Endothelial cell of umbilical vein (primary cell): ENCODE measurements around the gene GPR176. TPM values are rescaled to one million over a fixed set of nuclear protein-coding genes. Genes with fewer than 3 reads are reported as not detected.

Source experiments
- BruUV-seq: library from RNA; stranded (reverse); fragments of 400-500 nt; replicated peaks from 2 replicates; lab custom pipeline; 2021; lab: Mats Ljungman, UMichigan
- CTCF ChIA-PET: fragments of 300-600, 350-600 bp; sonication (Branson Sonifier 250); formaldehyde crosslinking; loops from one replicate; lab custom pipeline; 2021; ENCODE audit warnings: antibody characterized with exemption, inconsistent platforms; lab: Charles Lee
- POLR2A ChIA-PET: fragments of 300-600, 350-600 bp; sonication (Branson Sonifier 250); formaldehyde crosslinking; loops from one replicate; lab custom pipeline; 2021; ENCODE audit warnings: antibody characterized with exemption, inconsistent platforms; lab: Charles Lee
- DNase-seq: peaks from one replicate; pipeline ENCODE4 v3.0.0-alpha.2; 2011; ENCODE audit warnings: low read depth, low spot score
- FAIRE-seq: peaks from 2 replicates; lab custom pipeline; 2011; peaks lifted over from hg19 to GRCh38; lab: Jason Lieb, UNC
- H2AFZ ChIP-seq: 2 replicates; pipeline ENCODE4 v1.6.0; 2012; ENCODE audit warnings: low read depth, low read length, control low read depth, inconsistent platforms
- H3K27ac ChIP-seq: 2 replicates; pipeline ENCODE4 v1.5.1; 2011; ENCODE audit warnings: low read depth, mild to moderate bottlenecking, control low read depth, low read length, moderate library complexity; ENCODE audit not compliant: insufficient read depth
- H3K27me3 ChIP-seq, 2 experiments: 2 replicates each; pipeline versions ENCODE4 v1.6.0 to v1.6.1; 2011; ENCODE audit warnings: low read length in 2 of 2, mixed read lengths in 1 of 2; ENCODE audit not compliant: control insufficient read depth in 2 of 2, insufficient read depth in 2 of 2
- H3K36me3 ChIP-seq, 2 experiments: 2 replicates in 1 of 2; 3 replicates in 1 of 2; pipeline ENCODE4 v1.5.1; 2011; ENCODE audit warnings: low read length in 2 of 2, mild to moderate bottlenecking in 1 of 2, moderate library complexity in 1 of 2; ENCODE audit not compliant: control insufficient read depth in 2 of 2, insufficient read depth in 2 of 2; ENCODE audit errors: extremely low read depth in 1 of 2
- H3K4me1 ChIP-seq: 3 replicates; pipeline ENCODE4 v1.5.1; 2011; ENCODE audit warnings: mild to moderate bottlenecking, low read length; ENCODE audit not compliant: control insufficient read depth, insufficient read depth; ENCODE audit errors: extremely low read depth
- H3K4me2 ChIP-seq: 2 replicates; pipeline ENCODE4 v1.6.1; 2011; ENCODE audit warnings: low read length, control low read depth, mixed read lengths; ENCODE audit not compliant: insufficient read depth
- H3K4me3 ChIP-seq, 3 experiments: fragments of 200-600 bp in 1 of 3; sonication (generic), shearing (Covaris generic) in 1 of 3; replicated peaks in 1 of 3; 2 replicates each; pipeline ENCODE4 v1.5.1; 2011 to 2016; ENCODE audit warnings: control low read depth in 3 of 3, low read length in 3 of 3, mild to moderate bottlenecking in 2 of 3, inconsistent platforms in 1 of 3, low read depth in 1 of 3, moderate library complexity in 1 of 3; ENCODE audit not compliant: insufficient read depth in 1 of 3
- H3K79me2 ChIP-seq: 2 replicates; pipeline ENCODE4 v1.6.0; 2012; ENCODE audit warnings: low read length, inconsistent platforms; ENCODE audit not compliant: control insufficient read depth, insufficient read depth
- H3K9ac ChIP-seq: replicated peaks from 2 replicates; pipeline ENCODE3; 2011; ENCODE audit warnings: low read length, control low read depth; ENCODE audit not compliant: insufficient read depth; ENCODE audit errors: extremely low read depth
- H3K9me1 ChIP-seq: replicated peaks from 3 replicates; pipeline ENCODE4 v1.6.0; 2011; ENCODE audit warnings: mild to moderate bottlenecking, low read length; ENCODE audit not compliant: control insufficient read depth, insufficient read depth; ENCODE audit errors: extremely low read depth
- H3K9me3 ChIP-seq: replicated peaks from 2 replicates; pipeline ENCODE4 v1.5.1; 2012; ENCODE audit warnings: low read length, inconsistent platforms; ENCODE audit not compliant: control insufficient read depth, insufficient read depth
- H4K20me1 ChIP-seq: replicated peaks from 2 replicates; pipeline ENCODE3; 2011; ENCODE audit warnings: mild to moderate bottlenecking, low read length; ENCODE audit not compliant: control insufficient read depth, insufficient read depth; ENCODE audit errors: extremely low read depth
- EZH2 ChIP-seq: IDR thresholded peaks from 2 replicates; pipeline ENCODE4 v1.6.1; 2012; ENCODE audit warnings: borderline replicate concordance, low read depth, mild to moderate bottlenecking, moderate library complexity, low read length, inconsistent platforms; ENCODE audit not compliant: severe bottlenecking
- FOS ChIP-seq: IDR thresholded peaks from 2 replicates; pipeline ENCODE4 v1.6.1; 2011; ENCODE audit warnings: mild to moderate bottlenecking, low read length, moderate library complexity, borderline replicate concordance; ENCODE audit not compliant: insufficient read depth
- GATA2 ChIP-seq: IDR thresholded peaks from 2 replicates; pipeline ENCODE4 v1.7.0; 2011; ENCODE audit warnings: low read depth, mild to moderate bottlenecking, moderate library complexity, mixed read lengths, low read length; ENCODE audit not compliant: insufficient read length, insufficient read depth
- JUN ChIP-seq: IDR thresholded peaks from 2 replicates; pipeline ENCODE4 v1.6.1; 2011; ENCODE audit warnings: borderline replicate concordance, low read depth; ENCODE audit not compliant: insufficient read length, insufficient read depth
- MYC ChIP-seq: IDR thresholded peaks from one replicate; pipeline ENCODE4 v1.6.1; 2011; ENCODE audit warnings: mild to moderate bottlenecking, low read depth, low read length
- POLR2A ChIP-seq: IDR thresholded peaks from 2 replicates; pipeline ENCODE4 v1.6.1; 2012; ENCODE audit warnings: low read depth, mild to moderate bottlenecking, control low read depth, low read length
- POLR2AphosphoS5 ChIP-seq: IDR thresholded peaks from 2 replicates; pipeline ENCODE4 v1.6.1; 2012; ENCODE audit warnings: low read depth, mild to moderate bottlenecking, control low read depth, low read length, moderate library complexity; ENCODE audit not compliant: insufficient read depth
- dilution Hi-C: fragments of 300-500 bp; cut with MboI; formaldehyde crosslinking; loops from one replicate; pipeline ENCODE4 v1.15.0; 2019; ENCODE audit warnings: low sequenced_read_pairs; ENCODE audit not compliant: extremely low pct_ligation_motif_present
- intact Hi-C: fragments of 100-400 bp; cut with micrococcal nuclease; formaldehyde crosslinking; loops from one replicate; pipeline ENCODE4 v1.10.0; 2022
- polyA plus RNA-seq, 4 experiments: library from polyadenylated mRNA; depleted of rRNA in 3 of 4; stranded (reverse) in 3 of 4; unstranded in 1 of 4; fragments of >200 nt; gene quantifications; 2 replicates each; pipeline versions ENCODE4 v1.2.1 to v1.2.3, GENCODE V29; 2011 to 2012; ENCODE audit warnings: missing spikeins in 1 of 4
- total RNA-seq: library from RNA; stranded (reverse); gene quantifications from 2 replicates; pipeline ENCODE4 v1.2.3, GENCODE V29; 2021
- TF ChIP-seq, protein P1 (sequence below): IDR thresholded peaks from 2 replicates; pipeline ENCODE4 v1.6.1; 2011; ENCODE audit not compliant: insufficient read depth, insufficient read length
- TF ChIP-seq, protein P2 (sequence below), 2 donors: IDR thresholded peaks; 1 replicate in 1 of 2; 2 replicates in 1 of 2; pipeline ENCODE4 v1.5.1; 2011; ENCODE audit warnings: low read length in 2 of 2, mild to moderate bottlenecking in 2 of 2, moderate library complexity in 2 of 2, control low read depth in 1 of 2, inconsistent platforms in 1 of 2, low read depth in 1 of 2; ENCODE audit not compliant: insufficient read depth in 1 of 2; ENCODE audit errors: extremely low read depth in 1 of 2

GPR176 gene
- total and polyA plus RNA-seq, 2 donors (not counting 3 experiments of a cell fraction or from before 2014, with no cell fraction given) = 35.3 to 68.7 TPM

DNA sequence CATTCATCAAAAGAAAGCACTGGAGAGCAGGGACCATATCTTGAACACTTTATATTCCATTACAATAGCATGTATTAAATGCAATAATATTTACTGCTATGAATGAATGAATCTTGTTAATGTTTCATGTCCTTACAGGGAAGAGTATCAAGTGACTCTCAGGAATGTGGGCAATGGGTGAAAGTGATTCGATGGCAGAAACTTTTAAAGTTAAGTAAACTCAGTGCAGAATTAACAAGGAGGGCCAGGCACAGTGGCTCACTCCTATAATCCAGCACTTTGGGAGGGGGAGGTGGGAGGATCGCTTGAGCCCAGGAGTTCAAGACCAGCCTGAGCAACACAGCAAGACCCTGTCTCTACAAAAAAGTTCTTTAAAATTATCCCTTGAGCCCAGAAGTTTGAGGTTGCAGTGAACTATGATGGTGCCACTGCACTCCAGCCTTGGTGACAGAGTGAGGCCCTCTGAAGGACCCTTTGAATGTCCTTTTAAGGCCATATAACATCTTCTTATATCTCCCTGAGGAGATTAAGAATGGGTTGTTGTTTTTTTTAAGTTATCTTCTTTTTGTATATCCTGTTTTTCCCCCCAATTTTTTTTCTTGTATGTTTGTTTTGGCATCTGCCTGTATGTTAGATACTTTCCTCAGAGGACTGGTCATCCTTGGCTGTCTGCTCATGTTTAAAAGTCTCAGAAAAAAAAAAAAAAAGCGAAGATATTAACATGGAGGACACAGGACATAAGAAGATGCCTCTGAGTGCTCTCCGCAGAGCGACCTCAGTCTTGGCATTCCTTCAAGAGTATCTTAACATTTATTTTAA, 127.8 kb downstream of the GPR176 start:
- DNase-seq = no peak

More for the DNA sequence above, 127.8 kb downstream of the GPR176 start:
- no peaks in the 10 kb centered on the region for H3K9me1 ChIP-seq
- POLR2A ChIA-PET = no interaction called here
- TF ChIP-seq POLR2A (no peak), EZH2 (no peak), MYC (no peak), GATA2 (no peak), POLR2AphosphoS5 (no peak), JUN (no peak), FOS (no peak)
- TF ChIP-seq, protein P1, sequence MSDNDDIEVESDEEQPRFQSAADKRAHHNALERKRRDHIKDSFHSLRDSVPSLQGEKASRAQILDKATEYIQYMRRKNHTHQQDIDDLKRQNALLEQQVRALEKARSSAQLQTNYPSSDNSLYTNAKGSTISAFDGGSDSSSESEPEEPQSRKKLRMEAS = no peak
- TF ChIP-seq, protein P2, sequence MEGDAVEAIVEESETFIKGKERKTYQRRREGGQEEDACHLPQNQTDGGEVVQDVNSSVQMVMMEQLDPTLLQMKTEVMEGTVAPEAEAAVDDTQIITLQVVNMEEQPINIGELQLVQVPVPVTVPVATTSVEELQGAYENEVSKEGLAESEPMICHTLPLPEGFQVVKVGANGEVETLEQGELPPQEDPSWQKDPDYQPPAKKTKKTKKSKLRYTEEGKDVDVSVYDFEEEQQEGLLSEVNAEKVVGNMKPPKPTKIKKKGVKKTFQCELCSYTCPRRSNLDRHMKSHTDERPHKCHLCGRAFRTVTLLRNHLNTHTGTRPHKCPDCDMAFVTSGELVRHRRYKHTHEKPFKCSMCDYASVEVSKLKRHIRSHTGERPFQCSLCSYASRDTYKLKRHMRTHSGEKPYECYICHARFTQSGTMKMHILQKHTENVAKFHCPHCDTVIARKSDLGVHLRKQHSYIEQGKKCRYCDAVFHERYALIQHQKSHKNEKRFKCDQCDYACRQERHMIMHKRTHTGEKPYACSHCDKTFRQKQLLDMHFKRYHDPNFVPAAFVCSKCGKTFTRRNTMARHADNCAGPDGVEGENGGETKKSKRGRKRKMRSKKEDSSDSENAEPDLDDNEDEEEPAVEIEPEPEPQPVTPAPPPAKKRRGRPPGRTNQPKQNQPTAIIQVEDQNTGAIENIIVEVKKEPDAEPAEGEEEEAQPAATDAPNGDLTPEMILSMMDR (IDR thresholded peaks at IDR 0.05; ENCODE audit: extremely low read depth in 1 of 2, insufficient read depth in 1 of 2, low read depth in 1 of 2, low read length in 2 of 2) = no peak
- CTCF ChIA-PET = interaction anchor here (1.5 kb wide), 1 partner anchor 83 kb away, joined by 3 read pairs; no protein-coding TSS in a partner anchor
- no peak overlapping the region for H3K4me3 ChIP-seq
- no peaks in the 10 kb centered on the region for H4K20me1 ChIP-seq
- H3K4me1 ChIP-seq = peaks cover 10% of the 10 kb centered on the region
- intact Hi-C loops = no loop called here
- H2AFZ ChIP-seq = no peak overlapping the region
- no peaks in the 10 kb centered on the region for H3K27me3 ChIP-seq
- dilution Hi-C loops = no loop called here
- no peaks in the 10 kb centered on the region for H3K79me2 ChIP-seq
- BruUV-seq = no TSS peak
- H3K27ac ChIP-seq = no peak overlapping the region
- H3K36me3 ChIP-seq = no peaks in the 10 kb centered on the region
- no peaks in the 10 kb centered on the region for H3K9me3 ChIP-seq
- no peak overlapping the region for H3K4me2 ChIP-seq
- no peak overlapping the region for H3K9ac ChIP-seq
- no peak for FAIRE-seq
